ENCODE measurements around the gene AK8.

DNA sequence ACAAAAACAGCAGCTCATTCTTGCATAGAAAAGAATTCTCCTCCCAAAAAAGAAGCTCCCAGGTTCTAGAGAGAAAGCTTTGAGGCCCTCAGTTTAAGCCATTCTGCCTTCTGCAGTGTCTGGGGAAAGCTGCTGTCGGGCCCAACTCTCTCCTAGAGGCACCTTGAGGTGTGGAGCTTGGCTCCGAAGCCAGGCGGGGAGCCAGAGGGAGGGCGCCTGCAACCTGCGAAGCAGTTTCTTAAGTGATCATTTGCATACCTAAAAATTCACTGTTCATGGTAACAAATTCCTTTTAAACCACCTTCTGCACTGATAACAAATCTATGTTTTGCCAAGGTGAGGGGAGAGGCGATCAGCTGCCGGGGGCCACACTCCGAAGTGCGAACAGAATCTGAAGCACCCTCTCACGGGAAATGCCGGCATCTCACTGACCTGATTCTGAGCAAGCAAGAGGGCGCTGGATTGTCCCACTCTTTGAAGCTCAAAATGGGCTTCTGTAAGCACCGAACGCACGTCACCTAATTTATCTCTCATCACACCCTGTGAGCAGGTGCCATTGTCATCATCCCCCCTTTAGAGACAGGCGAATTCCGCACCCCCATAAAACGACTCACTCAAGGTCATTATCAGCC, 121.8 kb downstream of the AK8 start:
- TF ChIP-seq, protein P1, sequence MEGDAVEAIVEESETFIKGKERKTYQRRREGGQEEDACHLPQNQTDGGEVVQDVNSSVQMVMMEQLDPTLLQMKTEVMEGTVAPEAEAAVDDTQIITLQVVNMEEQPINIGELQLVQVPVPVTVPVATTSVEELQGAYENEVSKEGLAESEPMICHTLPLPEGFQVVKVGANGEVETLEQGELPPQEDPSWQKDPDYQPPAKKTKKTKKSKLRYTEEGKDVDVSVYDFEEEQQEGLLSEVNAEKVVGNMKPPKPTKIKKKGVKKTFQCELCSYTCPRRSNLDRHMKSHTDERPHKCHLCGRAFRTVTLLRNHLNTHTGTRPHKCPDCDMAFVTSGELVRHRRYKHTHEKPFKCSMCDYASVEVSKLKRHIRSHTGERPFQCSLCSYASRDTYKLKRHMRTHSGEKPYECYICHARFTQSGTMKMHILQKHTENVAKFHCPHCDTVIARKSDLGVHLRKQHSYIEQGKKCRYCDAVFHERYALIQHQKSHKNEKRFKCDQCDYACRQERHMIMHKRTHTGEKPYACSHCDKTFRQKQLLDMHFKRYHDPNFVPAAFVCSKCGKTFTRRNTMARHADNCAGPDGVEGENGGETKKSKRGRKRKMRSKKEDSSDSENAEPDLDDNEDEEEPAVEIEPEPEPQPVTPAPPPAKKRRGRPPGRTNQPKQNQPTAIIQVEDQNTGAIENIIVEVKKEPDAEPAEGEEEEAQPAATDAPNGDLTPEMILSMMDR (IDR thresholded peaks at IDR 0.05) = no peak
- no peak for TF ChIP-seq POLR2A (IDR thresholded peaks at IDR 0.05)
- TF ChIP-seq POLR2AphosphoS5 (IDR thresholded peaks at IDR 0.05) = no peak

Measured in stomach (tissue), 4 donors.